Activated CD8-positive, alpha-beta memory T cell treated with anti-CD3 and anti-CD28 coated beads, Interleukin-2, amount 10 ng/mL, durations not matched to agents 7 days and 5 days (primary cell): ENCODE data around the gene KSR2. TPM values are rescaled to one million over a fixed set of nuclear protein-coding genes. Genes with fewer than 3 reads are reported as not detected.

Experiments
- ATAC-seq: fragments of 150-1000 bp; cut with Tn5 transposase; one replicate; pipeline ENCODE4 v1.10.0; 2021; ENCODE audit warnings: moderate library complexity
- CTCF ChIA-PET: fragments of 350-600 bp; sonication (Branson Sonifier 250); formaldehyde crosslinking; loops from one replicate; lab custom pipeline; 2021; ENCODE audit warnings: antibody characterized with exemption; lab: Charles Lee
- DNase-seq: peaks from one replicate; pipeline ENCODE4 v3.0.0-alpha.2; 2020
- H3K27ac Mint-ChIP-seq: one replicate; pipeline ENCODE4 v1.8.0; 2021; ENCODE audit warnings: mild to moderate bottlenecking, mixed read lengths
- H3K27me3 Mint-ChIP-seq: one replicate; pipeline ENCODE4 v1.8.0; 2021; ENCODE audit warnings: mixed read lengths
- H3K36me3 Mint-ChIP-seq: one replicate; pipeline ENCODE4 v1.8.0; 2021; ENCODE audit warnings: mild to moderate bottlenecking, mixed read lengths
- H3K4me1 Mint-ChIP-seq: one replicate; pipeline ENCODE4 v1.8.0; 2021; ENCODE audit warnings: mixed read lengths
- H3K4me3 Mint-ChIP-seq: one replicate; pipeline ENCODE4 v1.8.0; 2021; ENCODE audit warnings: mild to moderate bottlenecking, moderate library complexity, mixed read lengths
- H3K9me3 Mint-ChIP-seq: one replicate; pipeline ENCODE4 v1.8.0; 2022; ENCODE audit warnings: low read depth, mixed read lengths
- total RNA-seq, 2 experiments: library from RNA; stranded (reverse); gene quantifications; one replicate each; pipeline ENCODE4 v1.2.3, GENCODE V29; 2021

Gene KSR2
- total RNA-seq, 2 experiments from 2014 or later, result not detected

- ATAC-seq (no peak), DNase-seq (no peak)
- Mint-ChIP-seq H3K9me3 (peaks cover 4% of the 10 kb centered on the region), H3K4me1 (no peaks in the 10 kb centered on the region), H3K27ac (no peak overlapping the region), H3K36me3 (no peaks in the 10 kb centered on the region), H3K4me3 (no peak overlapping the region), H3K27me3 (no peaks in the 10 kb centered on the region)
- CTCF ChIA-PET, result no interaction called here
Observed at GRCh38 chr12:117686210-117686609, 282.6 kb downstream of the KSR2 start.

- CTCF ChIA-PET, result no interaction called here
- Mint-ChIP-seq H3K4me1 (no peaks in the 10 kb centered on the region), H3K27me3 (no peaks in the 10 kb centered on the region), H3K4me3 (no peak overlapping the region), H3K27ac (no peak overlapping the region), H3K36me3 (no peaks in the 10 kb centered on the region), H3K9me3 (peaks cover 5% of the 10 kb centered on the region)
- no peak for ATAC-seq
- DNase-seq, result no peak
Observed at GRCh38 chr12:117685110-117685926, 283.5 kb downstream of the KSR2 start.

DNA sequence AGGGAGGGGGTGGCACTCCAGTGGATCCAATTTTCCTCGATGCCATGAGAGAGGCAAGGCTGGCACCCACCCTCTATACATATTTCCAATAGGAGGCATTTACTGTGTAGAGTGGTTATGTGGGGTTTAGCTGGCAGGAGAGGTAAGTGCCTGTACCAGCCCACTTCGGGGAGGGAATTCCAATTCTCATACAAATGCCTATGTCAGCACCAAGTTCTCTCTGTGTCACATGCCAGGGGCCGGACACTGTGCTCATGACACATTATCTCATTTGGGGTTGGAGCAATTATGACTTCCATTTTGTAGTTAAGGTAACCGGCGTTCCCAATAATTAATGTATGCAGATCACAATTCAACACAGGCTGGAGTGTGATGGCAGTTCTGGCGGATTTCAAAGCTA, 284.3 kb downstream of the KSR2 start:
- Mint-ChIP-seq H3K36me3 (no peaks in the 10 kb centered on the region), H3K27ac (no peak overlapping the region), H3K9me3 (peaks cover 5% of the 10 kb centered on the region), H3K27me3 (no peaks in the 10 kb centered on the region), H3K4me3 (no peak overlapping the region), H3K4me1 (no peaks in the 10 kb centered on the region)
- CTCF ChIA-PET, result no interaction called here
- no peak for ATAC-seq
- DNase-seq, result no peak

- H3K27me3 Mint-ChIP-seq, result no peaks in the 10 kb centered on the region
- no peaks in the 10 kb centered on the region for H3K4me1 Mint-ChIP-seq
- CTCF ChIA-PET, result no interaction called here
- ATAC-seq (no peak), DNase-seq (no peak)
- peaks cover 2% of the 10 kb centered on the region for H3K9me3 Mint-ChIP-seq
- H3K27ac Mint-ChIP-seq, result no peak overlapping the region
- no peaks in the 10 kb centered on the region for H3K36me3 Mint-ChIP-seq
- no peak overlapping the region for H3K4me3 Mint-ChIP-seq
Observed at GRCh38 chr12:117680312-117680711, 288.5 kb downstream of the KSR2 start.

GRCh38 chr12:117679776-117680175, 289.0 kb downstream of the KSR2 start:
- no peaks in the 10 kb centered on the region for H3K27me3 Mint-ChIP-seq
- no peaks in the 10 kb centered on the region for H3K36me3 Mint-ChIP-seq
- H3K4me1 Mint-ChIP-seq, result no peaks in the 10 kb centered on the region
- no peak overlapping the region for H3K27ac Mint-ChIP-seq
- no peak for ATAC-seq
- CTCF ChIA-PET, result no interaction called here
- peaks cover 2% of the 10 kb centered on the region for H3K9me3 Mint-ChIP-seq
- no peak for DNase-seq
- H3K4me3 Mint-ChIP-seq, result no peak overlapping the region

DNA sequence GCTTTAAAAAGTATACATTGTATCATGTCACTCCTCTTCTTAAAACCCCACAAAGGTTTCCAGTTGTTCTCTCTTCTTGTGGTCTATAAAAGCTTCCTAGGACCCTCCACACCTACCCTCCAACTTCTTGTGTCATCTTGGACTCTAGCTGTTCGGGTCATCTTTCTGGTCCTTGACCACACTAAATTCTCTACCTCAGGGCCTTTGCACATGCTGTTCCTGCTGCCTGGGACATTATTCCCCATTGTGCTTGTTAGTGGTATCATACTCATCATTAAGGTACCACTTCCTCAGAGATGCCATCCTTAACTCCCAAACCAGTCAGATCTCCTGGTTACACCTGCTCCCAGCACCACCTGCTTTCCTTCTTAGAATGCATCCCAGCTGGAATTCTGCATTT, 294.0 kb downstream of the KSR2 start:
- no peak overlapping the region for H3K4me3 Mint-ChIP-seq
- no peaks in the 10 kb centered on the region for H3K9me3 Mint-ChIP-seq
- CTCF ChIA-PET, result no interaction called here
- no peaks in the 10 kb centered on the region for H3K36me3 Mint-ChIP-seq
- H3K4me1 Mint-ChIP-seq, result no peaks in the 10 kb centered on the region
- ATAC-seq (no peak), DNase-seq (no peak)
- no peaks in the 10 kb centered on the region for H3K27me3 Mint-ChIP-seq
- no peak overlapping the region for H3K27ac Mint-ChIP-seq

DNA sequence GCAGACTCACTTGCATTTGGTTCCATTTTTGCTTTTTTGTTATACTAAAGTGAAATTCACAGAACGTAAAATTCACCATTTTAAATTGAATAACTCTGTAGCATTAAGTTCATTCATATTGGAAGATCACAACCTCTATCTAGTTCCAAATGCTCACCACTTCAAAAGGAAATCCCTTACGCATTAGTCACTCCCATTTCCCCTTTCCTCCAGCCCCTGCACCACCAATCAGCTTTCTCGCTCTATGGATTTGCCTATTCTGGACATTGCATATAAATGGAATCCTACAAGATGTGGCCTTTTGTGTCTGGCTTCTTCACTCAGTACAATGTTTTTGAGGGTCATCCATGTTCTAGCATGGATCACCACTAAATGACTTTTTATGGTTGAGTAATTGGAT, 294.5 kb downstream of the KSR2 start:
- DNase-seq (no peak), ATAC-seq (no peak)
- Mint-ChIP-seq H3K4me3 (no peak overlapping the region), H3K9me3 (no peaks in the 10 kb centered on the region), H3K27ac (no peak overlapping the region), H3K4me1 (no peaks in the 10 kb centered on the region), H3K27me3 (no peaks in the 10 kb centered on the region), H3K36me3 (no peaks in the 10 kb centered on the region)
- CTCF ChIA-PET, result no interaction called here

GRCh38 chr12:117671734-117672133, 297.1 kb downstream of the KSR2 start:
- Mint-ChIP-seq H3K36me3 (no peaks in the 10 kb centered on the region), H3K27me3 (no peaks in the 10 kb centered on the region), H3K4me3 (no peak overlapping the region), H3K9me3 (no peaks in the 10 kb centered on the region), H3K27ac (no peak overlapping the region), H3K4me1 (no peaks in the 10 kb centered on the region)
- DNase-seq (no peak), ATAC-seq (no peak)
- CTCF ChIA-PET, result no interaction called here

DNA sequence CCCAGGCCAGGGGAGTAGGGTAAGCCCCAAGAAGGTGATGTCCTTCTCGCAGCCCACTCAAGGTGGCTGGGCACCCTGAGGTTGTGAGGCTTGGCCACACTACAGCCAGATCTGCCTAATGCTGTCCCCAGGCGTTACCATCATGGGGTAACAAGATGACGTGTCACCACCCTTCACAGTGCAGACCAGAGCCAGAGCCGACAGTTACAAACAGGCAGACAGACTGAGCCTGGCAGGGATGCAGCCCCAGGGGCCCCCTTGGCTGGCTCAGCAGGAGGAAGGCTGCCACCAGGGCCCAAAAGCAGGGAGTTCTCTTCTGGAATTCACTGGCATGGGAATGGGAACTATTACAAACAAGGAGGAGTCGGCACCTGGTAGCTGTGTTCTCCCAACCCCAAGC, 304.6 kb downstream of the KSR2 start:
- CTCF ChIA-PET, result no interaction called here
- DNase-seq (no peak), ATAC-seq (no peak)
- Mint-ChIP-seq H3K9me3 (no peaks in the 10 kb centered on the region), H3K27ac (no peak overlapping the region), H3K36me3 (no peaks in the 10 kb centered on the region), H3K27me3 (no peaks in the 10 kb centered on the region), H3K4me3 (no peak overlapping the region), H3K4me1 (no peaks in the 10 kb centered on the region)

DNA sequence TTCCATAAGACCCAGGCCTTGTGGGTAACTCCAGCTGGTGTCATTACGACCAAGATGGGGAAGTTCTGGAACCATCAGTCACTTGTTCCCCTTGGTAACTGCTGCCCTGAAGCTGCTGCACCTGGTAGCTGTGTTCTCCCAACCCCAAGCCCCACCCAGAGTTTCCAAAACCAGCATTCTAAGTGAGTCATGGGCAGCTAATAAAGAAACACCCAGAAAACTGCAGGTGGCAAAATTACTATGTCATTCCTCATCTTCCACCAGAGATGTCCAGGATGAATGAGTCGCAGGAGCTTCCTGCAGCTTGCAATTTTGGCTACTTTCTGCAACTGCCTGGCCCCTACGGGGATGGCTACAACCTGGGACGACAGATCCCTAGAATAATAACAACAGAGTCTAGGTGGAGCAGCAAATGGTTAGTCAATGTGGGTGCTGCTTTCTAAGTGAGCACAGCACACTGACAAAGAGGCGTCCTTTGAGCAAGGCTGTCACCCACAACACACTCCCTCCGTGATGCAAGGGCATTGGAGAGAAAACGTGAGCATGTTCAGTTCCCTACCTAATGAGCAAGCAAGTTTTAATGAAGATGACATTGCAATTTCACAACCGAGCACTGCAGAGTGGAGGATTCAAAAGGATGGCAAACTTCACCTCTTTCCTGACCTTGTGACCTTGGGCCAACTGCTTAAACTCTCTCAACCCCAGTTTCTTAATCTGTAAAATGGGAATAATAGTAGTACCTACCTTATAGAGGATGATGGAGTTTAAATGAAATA, 306.0 kb downstream of the KSR2 start:
- H3K9me3 Mint-ChIP-seq, result no peaks in the 10 kb centered on the region
- H3K27ac Mint-ChIP-seq, result no peak overlapping the region
- ATAC-seq (no peak), DNase-seq (no peak)
- CTCF ChIA-PET, result no interaction called here
- no peaks in the 10 kb centered on the region for H3K27me3 Mint-ChIP-seq
- H3K4me3 Mint-ChIP-seq, result no peak overlapping the region
- no peaks in the 10 kb centered on the region for H3K4me1 Mint-ChIP-seq
- H3K36me3 Mint-ChIP-seq, result no peaks in the 10 kb centered on the region

DNA sequence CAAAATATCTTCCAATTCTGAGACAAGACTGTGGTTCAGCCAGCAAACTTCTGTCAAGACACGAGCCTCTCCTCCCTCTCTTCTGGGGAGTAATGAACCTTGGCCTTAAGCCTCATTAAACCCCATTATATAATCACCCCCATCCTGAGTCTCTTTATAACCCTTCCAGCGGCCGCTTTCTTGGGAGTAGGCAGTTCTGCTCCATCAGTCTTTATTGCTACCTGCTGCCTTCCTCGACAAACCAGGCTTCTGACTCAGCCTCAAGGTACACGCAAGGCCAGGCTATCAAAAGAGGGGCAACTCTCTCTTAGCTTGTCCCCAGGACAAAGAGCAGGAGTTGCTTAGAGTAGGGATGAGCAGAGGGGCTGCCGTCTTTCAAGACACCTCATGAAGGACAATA, 306.6 kb downstream of the KSR2 start:
- H3K9me3 Mint-ChIP-seq, result no peaks in the 10 kb centered on the region
- DNase-seq, result no peak
- H3K4me3 Mint-ChIP-seq, result no peak overlapping the region
- no peak overlapping the region for H3K27ac Mint-ChIP-seq
- ATAC-seq, result no peak
- H3K36me3 Mint-ChIP-seq, result no peaks in the 10 kb centered on the region
- no peaks in the 10 kb centered on the region for H3K27me3 Mint-ChIP-seq
- H3K4me1 Mint-ChIP-seq, result no peaks in the 10 kb centered on the region
- CTCF ChIA-PET, result no interaction called here

DNA sequence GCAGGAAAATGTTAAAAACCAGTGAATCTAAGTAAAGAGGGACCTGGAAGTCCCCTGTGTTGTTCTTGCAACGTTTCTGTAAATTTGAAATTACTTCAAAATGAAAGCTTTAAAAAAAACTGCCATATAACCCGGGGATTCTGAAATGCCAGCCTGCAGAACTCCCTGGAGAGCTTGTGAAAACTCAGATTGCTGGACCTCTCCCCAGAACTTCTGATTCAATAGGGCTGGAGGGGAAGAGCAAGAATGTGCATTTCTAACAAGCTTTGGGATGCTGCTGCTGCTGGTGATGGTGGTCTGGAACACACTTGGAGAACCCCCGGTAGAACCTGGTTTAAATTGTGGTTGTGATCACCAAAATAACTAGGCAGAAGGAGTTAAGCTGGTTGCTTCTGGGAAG, 307.3 kb downstream of the KSR2 start:
- H3K4me3 Mint-ChIP-seq, result no peak overlapping the region
- CTCF ChIA-PET, result no interaction called here
- H3K4me1 Mint-ChIP-seq, result no peaks in the 10 kb centered on the region
- H3K9me3 Mint-ChIP-seq, result no peaks in the 10 kb centered on the region
- no peak for DNase-seq
- H3K27me3 Mint-ChIP-seq, result no peaks in the 10 kb centered on the region
- H3K27ac Mint-ChIP-seq, result no peak overlapping the region
- no peaks in the 10 kb centered on the region for H3K36me3 Mint-ChIP-seq
- ATAC-seq, result no peak

DNA sequence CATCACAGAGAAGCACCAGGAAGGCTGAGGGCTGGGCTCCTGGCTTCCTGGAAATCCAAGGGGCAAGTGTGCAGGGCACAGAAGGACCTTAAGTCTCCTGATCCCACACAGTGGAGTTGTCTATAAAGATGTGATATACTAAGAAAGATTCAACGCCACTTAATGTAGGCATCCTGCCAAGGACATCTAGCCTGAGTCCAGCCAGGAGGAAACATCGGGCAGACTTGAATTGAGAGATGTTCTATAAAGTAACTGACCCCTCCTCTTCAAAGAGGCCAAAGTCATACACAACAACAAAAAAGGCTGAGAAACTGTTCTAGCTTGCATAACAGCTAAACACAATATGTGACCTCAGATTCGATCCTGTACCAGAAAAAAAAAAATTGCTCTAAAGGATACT, 307.9 kb downstream of the KSR2 start:
- Mint-ChIP-seq H3K27me3 (no peaks in the 10 kb centered on the region), H3K36me3 (no peaks in the 10 kb centered on the region), H3K9me3 (no peaks in the 10 kb centered on the region), H3K27ac (no peak overlapping the region), H3K4me3 (no peak overlapping the region), H3K4me1 (no peaks in the 10 kb centered on the region)
- CTCF ChIA-PET, result no interaction called here
- ATAC-seq (no peak), DNase-seq (no peak)

DNA sequence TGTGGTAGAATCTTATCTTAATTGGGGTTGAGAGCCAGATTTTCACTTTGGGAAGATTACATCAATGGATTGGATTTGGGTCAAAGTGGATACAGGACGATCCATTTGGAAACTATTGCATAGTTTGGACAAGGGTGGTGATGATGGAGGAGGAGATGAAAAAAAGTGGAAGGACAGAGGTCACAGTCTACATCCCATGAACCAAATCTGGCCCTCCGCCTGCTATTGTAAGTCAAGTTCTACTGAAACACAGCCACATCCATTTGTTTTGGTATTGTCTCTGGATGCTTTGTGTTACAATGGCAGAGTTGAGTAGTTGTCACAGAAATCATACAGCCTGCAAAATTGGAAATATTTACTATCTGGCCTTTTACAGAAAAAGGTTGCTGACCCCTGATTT, 310.6 kb downstream of the KSR2 start:
- no peak overlapping the region for H3K4me3 Mint-ChIP-seq
- H3K27me3 Mint-ChIP-seq, result no peaks in the 10 kb centered on the region
- no peaks in the 10 kb centered on the region for H3K36me3 Mint-ChIP-seq
- CTCF ChIA-PET, result no interaction called here
- no peaks in the 10 kb centered on the region for H3K9me3 Mint-ChIP-seq
- ATAC-seq (no peak), DNase-seq (no peak)
- H3K27ac Mint-ChIP-seq, result no peak overlapping the region
- H3K4me1 Mint-ChIP-seq, result no peaks in the 10 kb centered on the region
